HepG2 (cell line): ENCODE data around the gene TUBB3. TPM values are rescaled to one million over a fixed set of nuclear protein-coding genes. Genes with fewer than 3 reads are reported as not detected.

Source experiments
- ATF1 ChIP-seq: IDR thresholded peaks from 2 replicates; pipeline ENCODE4 v1.6.1; 2016; ENCODE audit warnings: mild to moderate bottlenecking, control low read depth
- ATF7-NPFF ChIP-seq: sonication (generic); formaldehyde crosslinking; IDR thresholded peaks from 2 replicates; pipeline ENCODE4 v1.8.1; 2023; ENCODE audit warnings: mild to moderate bottlenecking, low read depth, missing genetic modification reagents, moderate library complexity
- DMAP1 ChIP-seq: IDR thresholded peaks from 2 replicates; pipeline ENCODE4 v1.6.1; 2016
- EP300 ChIP-seq, 3 experiments: sonication (generic) in 1 of 3; formaldehyde crosslinking in 1 of 3; IDR thresholded peaks; 2 replicates each; pipeline versions ENCODE4 v1.5.1 to v1.6.1; 2011 to 2020; ENCODE audit warnings: low read depth in 2 of 3, low read length in 2 of 3, borderline replicate concordance in 1 of 3, improper control_type of control experiment in 1 of 3, mild to moderate bottlenecking in 1 of 3, missing genetic modification reagents in 1 of 3, moderate library complexity in 1 of 3
- FLYWCH1 ChIP-seq: sonication (generic); formaldehyde crosslinking; IDR thresholded peaks from 2 replicates; pipeline ENCODE4 v1.8.1; 2023; ENCODE audit warnings: mild to moderate bottlenecking, missing genetic modification reagents
- JARID2 ChIP-seq: sonication (generic); formaldehyde crosslinking; IDR thresholded peaks from 2 replicates; pipeline ENCODE4 v1.8.1; 2023; ENCODE audit warnings: missing genetic modification reagents, inconsistent platforms; ENCODE audit not compliant: insufficient replicate concordance
- MZF1 ChIP-seq: sonication (generic); formaldehyde crosslinking; IDR thresholded peaks from 2 replicates; pipeline ENCODE4 v1.8.1; 2023; ENCODE audit warnings: mild to moderate bottlenecking, missing genetic modification reagents, borderline replicate concordance
- PHF21A ChIP-seq: sonication (generic); formaldehyde crosslinking; IDR thresholded peaks from 2 replicates; pipeline ENCODE4 v1.5.0; 2020; ENCODE audit warnings: mild to moderate bottlenecking, missing genetic modification reagents
- PPARG ChIP-seq: conservative IDR thresholded peaks from 2 replicates; pipeline ENCODE4 v1.6.1; 2016; ENCODE audit warnings: missing biosample characterization, missing genetic modification reagents
- SAP130 ChIP-seq: IDR thresholded peaks from 2 replicates; pipeline ENCODE4 v1.6.1; 2016; ENCODE audit warnings: low read depth
- SP2 ChIP-seq: sonication (generic); formaldehyde crosslinking; IDR thresholded peaks from 2 replicates; pipeline ENCODE4 v1.5.1; 2020; ENCODE audit warnings: mild to moderate bottlenecking, missing genetic modification reagents
- SRF ChIP-seq: IDR thresholded peaks from 2 replicates; pipeline ENCODE4 v1.6.1; 2011; ENCODE audit warnings: mild to moderate bottlenecking, low read depth, low read length, moderate library complexity
- TP53 ChIP-seq: sonication (generic); formaldehyde crosslinking; conservative IDR thresholded peaks from 2 replicates; pipeline ENCODE4 v1.4.0; 2020; ENCODE audit warnings: missing genetic modification reagents
- ZFP41 ChIP-seq: sonication (generic); formaldehyde crosslinking; IDR thresholded peaks from 2 replicates; pipeline ENCODE4 v1.4.0; 2020; ENCODE audit warnings: mild to moderate bottlenecking, missing genetic modification reagents, borderline replicate concordance
- ZNF232 ChIP-seq: sonication (generic); formaldehyde crosslinking; IDR thresholded peaks from 2 replicates; pipeline ENCODE4 v1.4.0; 2020; ENCODE audit warnings: missing genetic modification reagents, borderline replicate concordance
- ZNF530 ChIP-seq: sonication (generic); formaldehyde crosslinking; IDR thresholded peaks from 2 replicates; pipeline ENCODE4 v1.5.0; 2020; ENCODE audit warnings: low read depth, mild to moderate bottlenecking, missing genetic modification reagents
- ZNF691 ChIP-seq: sonication (generic); formaldehyde crosslinking; IDR thresholded peaks from 2 replicates; pipeline ENCODE4 v1.4.0; 2020; ENCODE audit warnings: missing genetic modification reagents, low read depth, mild to moderate bottlenecking, borderline replicate concordance
- ZNF761 ChIP-seq: sonication (generic); formaldehyde crosslinking; conservative IDR thresholded peaks from 2 replicates; pipeline ENCODE4 v1.4.0; 2020; ENCODE audit warnings: mild to moderate bottlenecking, missing genetic modification reagents
- ZNF766 ChIP-seq: sonication (generic); formaldehyde crosslinking; IDR thresholded peaks from 2 replicates; pipeline ENCODE4 v1.5.0; 2020; ENCODE audit warnings: missing genetic modification reagents, borderline replicate concordance
- ZNF780A ChIP-seq: sonication (generic); formaldehyde crosslinking; IDR thresholded peaks from 2 replicates; pipeline ENCODE4 v1.8.0; 2022; ENCODE audit warnings: mild to moderate bottlenecking, missing genetic modification reagents, moderate library complexity
- polyA plus RNA-seq, 8 experiments: library from polyadenylated mRNA; depleted of rRNA in 3 of 8; stranded (reverse) in 7 of 8; unstranded in 1 of 8; fragments of >200 nt; fragmentation: Illumina TruSeq in 4 of 8; extraction: Trizol in 4 of 8; gene quantifications; 2 replicates each; pipeline versions ENCODE4 v1.2.1 to v1.2.3, GENCODE V29; 2011 to 2016; ENCODE audit warnings: low read depth in 4 of 8, missing spikeins in 1 of 8, mixed read lengths in 1 of 8; ENCODE audit not compliant: insufficient read depth in 1 of 8
- total RNA-seq, 5 experiments: library from RNA; depleted of rRNA; stranded (reverse); fragments of >200 nt; fragmentation: Illumina TruSeq; extraction: Trizol; gene quantifications; 2 replicates each; pipeline ENCODE4 v1.2.3, GENCODE V29; 2016; ENCODE audit warnings: low read depth in 1 of 5
- TF ChIP-seq, protein P1 (sequence below): sonication (generic); formaldehyde crosslinking; IDR thresholded peaks from 2 replicates; pipeline ENCODE4 v1.8.0; 2022; ENCODE audit warnings: missing genetic modification reagents, mild to moderate bottlenecking, borderline replicate concordance
- TF ChIP-seq, protein P2 (sequence below): conservative IDR thresholded peaks from 2 replicates; pipeline ENCODE4 v1.6.1; 2018; ENCODE audit warnings: missing genetic modification reagents
- TF ChIP-seq, protein P3 (sequence below): sonication (generic); formaldehyde crosslinking; IDR thresholded peaks from 2 replicates; pipeline ENCODE4 v1.4.0; 2020; ENCODE audit warnings: missing genetic modification reagents
- TF ChIP-seq, protein P4 (sequence below): sonication (generic); formaldehyde crosslinking; IDR thresholded peaks from 2 replicates; pipeline ENCODE4 v1.4.0; 2020; ENCODE audit warnings: mild to moderate bottlenecking, missing genetic modification reagents

The TUBB3 gene
- total and polyA plus RNA-seq, 2 of the 13 experiments (the other 11 are each of a cell fraction or from before 2014, with no cell fraction given), result 110 to 185 TPM

DNA sequence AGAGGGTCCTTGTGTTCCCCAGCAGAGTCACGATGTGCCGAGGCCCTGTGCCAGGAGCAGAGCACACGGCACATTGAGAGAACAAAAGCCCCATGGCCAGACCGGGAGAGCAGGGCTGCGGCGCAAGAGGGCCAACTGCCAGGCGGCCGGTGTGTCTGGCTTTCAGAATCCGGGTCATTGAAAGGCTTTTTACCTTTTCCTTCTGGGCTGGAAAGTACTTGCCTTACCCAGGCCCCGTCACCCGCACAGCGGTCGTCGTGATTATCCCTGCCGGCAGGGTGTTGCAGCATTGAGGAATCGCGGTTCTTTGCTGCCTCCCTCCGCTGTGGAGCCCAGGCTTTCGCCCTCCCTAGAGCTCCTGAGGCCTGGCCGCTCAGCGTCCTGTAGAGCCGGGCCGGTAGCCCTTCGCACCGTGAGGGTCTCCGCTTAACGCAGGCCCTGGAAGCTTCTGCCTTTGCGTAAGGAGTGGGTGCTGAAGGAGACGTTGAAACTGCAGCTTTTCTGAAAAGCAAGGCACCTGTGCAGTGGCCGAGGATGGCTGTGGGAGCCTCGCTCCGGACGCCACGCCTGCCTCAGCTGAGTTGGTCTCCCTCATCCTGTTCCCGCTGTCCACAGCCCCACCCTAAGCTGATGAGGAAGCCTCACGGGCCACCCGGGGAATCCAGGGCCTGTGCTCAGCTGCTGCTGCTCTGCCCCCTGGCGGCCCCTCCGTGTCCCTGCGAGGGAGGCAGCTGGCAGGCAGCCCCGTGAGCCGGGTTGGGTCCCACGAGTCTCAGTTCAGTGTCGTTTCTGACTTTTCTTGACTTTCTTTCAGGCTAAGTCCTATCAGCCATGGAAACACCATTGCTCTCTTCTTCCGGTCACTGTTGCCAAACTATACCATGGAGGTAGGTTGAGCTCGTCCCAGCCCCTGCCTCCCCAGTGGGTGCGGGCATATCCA lies 13.1 kb upstream of the TUBB3 start (continued):
- TF ChIP-seq ZNF530 (CRISPR knock-in tag) (no peak), SRF (no peak), FLYWCH1 (CRISPR knock-in tag) (no peak), JARID2 (CRISPR knock-in tag) (no peak), ZFP41 (CRISPR knock-in tag) (no peak), EP300 (IDR thresholded peaks at IDR 0.05; ENCODE audit: low read depth in 2 of 2, low read length in 2 of 2) (no peak), EP300 (CRISPR knock-in tag; IDR thresholded peaks at IDR 0.05; ENCODE audit: borderline replicate concordance) (0 out of 2 replicates have a peak, but pooled peaks have one; percentile 16), ZNF780A (CRISPR knock-in tag) (no peak), ZNF691 (CRISPR knock-in tag) (peak; percentile 70; the same call in 1 of the 2 replicates), ATF7-NPFF (peak; percentile 63; the same call in 1 of the 2 replicates), PHF21A (no peak), DMAP1 (CRISPR knock-in tag) (no peak), ATF1 (CRISPR knock-in tag) (no peak), ZNF232 (no peak), SP2 (CRISPR knock-in tag) (no peak), ZNF761 (CRISPR knock-in tag) (0 out of 2 replicates have a peak, but pooled peaks have one; percentile 48), TP53 (CRISPR knock-in tag) (no peak), MZF1 (CRISPR knock-in tag) (0 out of 2 replicates have a peak, but pooled peaks have one; percentile 49), SAP130 (CRISPR knock-in tag) (peak; percentile 30; the same call in 1 of the 2 replicates), ZNF766 (CRISPR knock-in tag) (no peak), PPARG (no peak)
- TF ChIP-seq, protein P1, sequence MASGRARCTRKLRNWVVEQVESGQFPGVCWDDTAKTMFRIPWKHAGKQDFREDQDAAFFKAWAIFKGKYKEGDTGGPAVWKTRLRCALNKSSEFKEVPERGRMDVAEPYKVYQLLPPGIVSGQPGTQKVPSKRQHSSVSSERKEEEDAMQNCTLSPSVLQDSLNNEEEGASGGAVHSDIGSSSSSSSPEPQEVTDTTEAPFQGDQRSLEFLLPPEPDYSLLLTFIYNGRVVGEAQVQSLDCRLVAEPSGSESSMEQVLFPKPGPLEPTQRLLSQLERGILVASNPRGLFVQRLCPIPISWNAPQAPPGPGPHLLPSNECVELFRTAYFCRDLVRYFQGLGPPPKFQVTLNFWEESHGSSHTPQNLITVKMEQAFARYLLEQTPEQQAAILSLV, result 0 out of 2 replicates have a peak, but pooled peaks have one; percentile 86
- TF ChIP-seq, protein P2, sequence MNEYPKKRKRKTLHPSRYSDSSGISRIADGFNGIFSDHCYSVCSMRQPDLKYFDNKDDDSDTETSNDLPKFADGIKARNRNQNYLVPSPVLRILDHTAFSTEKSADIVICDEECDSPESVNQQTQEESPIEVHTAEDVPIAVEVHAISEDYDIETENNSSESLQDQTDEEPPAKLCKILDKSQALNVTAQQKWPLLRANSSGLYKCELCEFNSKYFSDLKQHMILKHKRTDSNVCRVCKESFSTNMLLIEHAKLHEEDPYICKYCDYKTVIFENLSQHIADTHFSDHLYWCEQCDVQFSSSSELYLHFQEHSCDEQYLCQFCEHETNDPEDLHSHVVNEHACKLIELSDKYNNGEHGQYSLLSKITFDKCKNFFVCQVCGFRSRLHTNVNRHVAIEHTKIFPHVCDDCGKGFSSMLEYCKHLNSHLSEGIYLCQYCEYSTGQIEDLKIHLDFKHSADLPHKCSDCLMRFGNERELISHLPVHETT (CRISPR knock-in tag), result no peak
- TF ChIP-seq, protein P3, sequence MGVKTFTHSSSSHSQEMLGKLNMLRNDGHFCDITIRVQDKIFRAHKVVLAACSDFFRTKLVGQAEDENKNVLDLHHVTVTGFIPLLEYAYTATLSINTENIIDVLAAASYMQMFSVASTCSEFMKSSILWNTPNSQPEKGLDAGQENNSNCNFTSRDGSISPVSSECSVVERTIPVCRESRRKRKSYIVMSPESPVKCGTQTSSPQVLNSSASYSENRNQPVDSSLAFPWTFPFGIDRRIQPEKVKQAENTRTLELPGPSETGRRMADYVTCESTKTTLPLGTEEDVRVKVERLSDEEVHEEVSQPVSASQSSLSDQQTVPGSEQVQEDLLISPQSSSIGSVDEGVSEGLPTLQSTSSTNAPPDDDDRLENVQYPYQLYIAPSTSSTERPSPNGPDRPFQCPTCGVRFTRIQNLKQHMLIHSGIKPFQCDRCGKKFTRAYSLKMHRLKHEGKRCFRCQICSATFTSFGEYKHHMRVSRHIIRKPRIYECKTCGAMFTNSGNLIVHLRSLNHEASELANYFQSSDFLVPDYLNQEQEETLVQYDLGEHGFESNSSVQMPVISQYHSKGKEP (CRISPR knock-in tag), result peak; percentile 16; the same call in 1 of the 2 replicates
- TF ChIP-seq, protein P4, sequence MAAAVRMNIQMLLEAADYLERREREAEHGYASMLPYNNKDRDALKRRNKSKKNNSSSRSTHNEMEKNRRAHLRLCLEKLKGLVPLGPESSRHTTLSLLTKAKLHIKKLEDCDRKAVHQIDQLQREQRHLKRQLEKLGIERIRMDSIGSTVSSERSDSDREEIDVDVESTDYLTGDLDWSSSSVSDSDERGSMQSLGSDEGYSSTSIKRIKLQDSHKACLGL (CRISPR knock-in tag), result peak; percentile 45; the same call in 1 of the 2 replicates
